Measurements from ENCODE around the gene MYOF.
"Not testable (repeated sequence)": the region's sequence is repeated elsewhere in the genome, so short reads cannot be mapped to it uniquely, and the experiment has no call there.

MYOF gene

DNA sequence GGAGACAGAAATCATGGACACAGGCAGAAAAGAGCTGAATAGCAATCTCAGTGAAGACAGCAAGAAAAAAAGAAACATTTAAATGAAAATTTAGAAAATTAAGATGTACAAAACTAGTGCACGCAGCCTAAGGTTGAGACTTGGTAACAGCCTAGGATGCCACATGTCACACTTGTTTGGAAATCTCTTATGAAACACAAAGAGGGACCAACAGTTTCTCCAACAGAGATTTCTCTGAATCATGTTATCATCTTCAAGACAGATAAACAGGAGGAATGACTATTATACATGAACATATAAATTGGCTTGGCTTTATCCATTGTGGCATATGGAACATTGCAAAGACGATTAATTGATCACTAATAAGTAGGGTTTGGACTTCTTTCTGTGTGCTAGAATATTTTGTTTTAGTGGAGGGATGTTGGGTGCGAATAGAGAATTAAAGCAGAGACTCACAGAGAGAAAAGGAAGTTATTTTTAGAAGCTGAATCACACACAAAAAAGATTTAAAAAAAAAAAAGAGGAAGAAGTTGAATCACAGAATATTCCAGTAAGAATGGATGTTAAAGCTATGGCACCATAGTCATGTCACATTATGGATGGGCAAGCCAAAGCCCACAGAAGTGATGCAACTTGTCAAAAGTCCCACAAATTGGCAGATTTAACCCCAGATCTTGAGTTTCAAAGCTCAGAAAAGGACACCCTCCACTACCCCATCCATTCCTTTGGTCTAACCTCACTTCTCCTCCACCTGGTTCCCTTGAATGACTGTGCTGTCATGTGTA is 91.6 kb downstream of the MYOF start:
- DNase-seq (ENCODE audit: low spot score) = no peak

DNA sequence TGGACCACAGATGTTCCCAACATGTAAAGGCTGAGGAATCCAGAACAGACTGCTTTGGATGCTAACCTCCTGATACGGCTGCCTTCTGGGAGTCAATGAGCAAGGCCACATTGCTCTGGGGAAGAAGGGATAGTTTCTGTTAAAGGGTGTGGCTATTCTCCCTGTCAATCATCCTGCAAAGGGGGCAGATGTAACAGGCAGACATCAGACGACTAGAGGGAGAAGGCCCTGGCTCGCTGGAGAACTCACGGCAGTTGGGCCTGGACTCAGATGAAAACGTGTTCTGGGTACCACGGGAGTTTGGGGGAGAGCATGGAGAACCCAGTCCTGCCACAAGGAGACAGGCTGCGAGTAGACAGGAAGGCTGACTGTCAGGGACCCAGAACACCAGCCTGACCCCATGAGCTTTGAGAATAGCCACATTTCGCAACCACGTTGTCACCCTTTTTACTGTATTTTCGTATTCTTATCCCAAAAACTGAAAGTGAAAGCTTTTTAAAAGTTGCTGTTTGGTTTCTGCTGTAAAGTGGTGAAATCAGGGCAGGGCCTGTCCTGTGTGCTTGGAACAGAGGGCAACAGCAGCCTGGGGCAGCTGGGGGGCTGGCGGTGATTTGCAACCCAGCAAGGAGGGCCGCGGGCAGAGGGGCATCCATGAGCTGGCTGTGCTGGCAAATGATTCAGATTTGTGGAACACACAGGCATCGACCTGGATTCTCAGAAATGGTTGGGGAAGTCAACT is 95.3 kb downstream of the MYOF start:
- DNase-seq (ENCODE audit: low spot score) = no peak

DNA sequence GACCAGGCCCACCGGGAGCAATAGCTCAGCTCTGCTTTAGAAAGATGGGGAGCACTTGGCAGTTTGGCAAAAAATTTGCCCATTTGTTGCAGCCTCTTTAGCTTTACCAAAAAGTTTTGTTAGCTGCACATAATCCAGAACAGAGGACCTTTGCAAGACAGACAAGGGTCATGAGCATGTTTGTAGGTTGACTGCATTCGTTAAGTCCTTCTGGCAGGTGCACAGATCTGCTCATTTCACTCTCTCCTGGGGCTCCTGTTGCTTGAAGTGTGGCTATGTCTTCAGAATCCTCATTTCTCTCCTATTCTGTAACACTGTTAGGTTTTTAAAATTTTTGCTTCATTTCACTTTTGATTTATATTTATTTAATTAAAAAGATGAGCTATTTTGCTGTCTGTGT is 96.8 kb downstream of the MYOF start:
- no peak for DNase-seq (ENCODE audit: low spot score)

DNA sequence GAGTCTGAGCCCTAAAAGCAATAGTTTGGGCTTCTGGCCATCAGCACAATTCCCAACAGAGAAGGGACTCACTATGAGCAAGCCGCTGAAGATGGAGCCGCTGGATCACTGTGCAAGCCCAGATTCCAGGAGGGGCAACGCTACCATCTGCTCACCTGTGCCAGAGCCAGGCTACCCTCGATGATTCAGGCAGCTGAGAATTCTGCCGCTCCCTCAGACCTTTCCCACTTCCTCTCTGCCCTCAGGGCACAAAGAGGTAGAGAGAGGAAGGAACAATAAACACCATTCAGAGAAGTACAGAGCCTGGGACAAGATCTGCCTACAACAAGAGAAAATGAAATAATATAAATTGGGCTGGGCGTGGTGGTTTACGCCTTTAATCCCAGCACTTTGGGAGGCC is 98.1 kb downstream of the MYOF start:
- DNase-seq (ENCODE audit: low spot score) = no peak

DNA sequence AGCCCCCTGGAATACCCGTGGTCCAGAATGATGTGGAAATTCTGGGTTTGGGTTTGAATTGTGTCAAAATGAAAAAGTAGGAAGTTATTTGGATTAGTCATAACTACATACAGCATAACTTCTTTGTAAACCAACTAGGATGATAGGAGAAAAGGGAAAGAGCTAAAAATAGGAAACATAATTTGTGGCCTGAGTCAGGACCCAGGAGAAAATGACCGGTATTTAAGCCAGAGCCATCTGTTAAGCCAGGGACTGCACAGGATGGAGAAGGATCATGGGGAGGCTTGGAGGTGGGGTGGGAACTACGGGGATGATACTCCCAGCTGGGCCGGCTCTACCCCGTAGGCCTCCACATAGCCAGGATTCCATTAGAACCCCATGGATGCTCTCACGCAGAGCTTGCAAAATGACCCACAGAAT is 98.6 kb downstream of the MYOF start:
- DNase-seq (ENCODE audit: low spot score) = no peak

DNA sequence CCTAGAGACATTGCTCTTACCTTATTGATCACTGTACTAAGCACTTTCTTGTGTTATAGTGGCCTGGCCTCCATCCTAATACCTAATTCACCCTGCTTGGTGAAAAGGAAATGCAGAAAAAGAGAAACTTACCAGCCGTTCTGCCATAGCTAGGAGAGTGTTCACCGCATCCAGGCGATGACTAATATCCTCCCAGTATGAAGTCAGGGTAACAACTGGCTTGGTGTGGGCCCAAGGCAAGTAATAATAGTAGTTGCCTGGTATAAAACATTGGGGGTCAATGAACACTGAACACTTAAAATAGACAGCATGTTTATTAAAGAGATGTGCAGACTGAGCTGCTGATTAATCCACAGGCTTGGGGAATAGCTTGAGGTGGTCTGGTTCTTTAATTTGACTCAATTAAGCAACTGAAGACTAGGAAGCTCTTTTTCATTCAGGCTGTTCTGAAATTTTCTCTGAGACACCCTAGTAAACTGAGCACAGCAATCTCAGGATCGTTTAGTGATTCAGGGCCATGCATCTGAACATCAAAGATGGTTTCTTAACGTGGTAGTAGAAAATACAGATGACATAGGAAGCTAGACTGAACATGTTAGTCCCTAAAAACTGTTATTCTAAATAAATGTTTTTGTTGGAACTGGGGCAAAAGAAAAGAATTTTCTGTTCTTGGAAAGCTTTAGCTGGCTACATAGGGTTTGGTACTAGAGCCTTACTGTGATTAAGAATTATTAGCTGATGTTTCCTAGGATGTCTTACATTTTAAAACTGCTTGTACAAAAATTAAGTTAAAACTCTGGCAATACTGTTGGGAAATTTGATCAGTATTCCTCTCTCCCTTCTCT is 102.2 kb downstream of the MYOF start:
- no peak for DNase-seq (ENCODE audit: low spot score)

DNA sequence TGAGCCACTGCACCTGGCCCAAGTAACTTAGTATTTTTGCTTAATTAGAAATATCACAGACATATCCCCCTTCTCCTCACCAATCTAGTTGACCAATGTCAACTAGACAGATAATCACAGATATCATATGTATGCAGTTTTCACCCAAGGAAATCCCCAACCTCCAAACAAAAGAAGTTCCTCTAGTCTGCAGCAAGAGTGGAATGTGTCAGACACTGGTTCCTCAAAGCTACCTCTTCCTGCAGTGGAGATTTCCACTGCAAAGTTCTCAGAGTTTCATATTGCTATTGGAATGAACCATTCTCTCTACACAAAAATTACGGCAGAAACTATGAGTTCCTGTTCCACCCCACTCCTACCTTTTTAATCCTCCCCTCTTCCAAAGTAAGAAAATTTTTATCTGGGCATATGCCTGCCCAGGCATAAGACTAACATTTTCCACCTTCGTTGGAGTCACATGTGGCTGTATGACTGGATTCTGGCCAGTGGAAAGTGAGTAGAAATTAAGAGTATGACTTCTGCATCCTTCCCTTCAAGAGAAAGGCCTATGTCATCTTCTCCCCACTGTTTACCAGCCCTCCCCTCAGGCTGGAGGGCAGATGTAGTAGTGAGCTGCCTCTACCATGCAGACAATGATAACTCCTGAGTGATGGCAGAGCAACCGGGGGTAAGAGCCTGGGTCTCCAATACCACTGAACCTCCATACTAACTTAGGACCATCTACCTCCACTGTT is 103.0 kb downstream of the MYOF start:
- DNase-seq (ENCODE audit: low spot score) = no peak

DNA sequence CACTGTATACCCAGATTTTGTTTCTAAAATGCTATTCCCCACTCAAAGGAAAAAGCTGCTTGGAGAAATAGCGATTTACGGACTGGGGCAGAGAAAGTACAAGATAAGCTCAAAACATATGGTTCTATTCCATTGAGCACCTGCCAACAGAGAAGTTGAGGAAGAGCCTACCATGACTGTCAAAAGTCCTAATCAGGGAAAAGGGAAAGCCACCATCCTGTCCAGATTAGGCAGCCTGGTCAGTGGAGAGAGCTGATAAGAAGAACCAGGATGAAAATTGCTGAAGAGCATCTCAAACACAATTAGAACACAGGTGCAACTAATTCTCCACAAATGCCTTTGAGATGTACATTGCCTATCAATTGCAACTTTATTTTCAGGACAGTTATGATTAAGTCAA is 104.1 kb downstream of the MYOF start:
- DNase-seq (ENCODE audit: low spot score) = no peak

DNA sequence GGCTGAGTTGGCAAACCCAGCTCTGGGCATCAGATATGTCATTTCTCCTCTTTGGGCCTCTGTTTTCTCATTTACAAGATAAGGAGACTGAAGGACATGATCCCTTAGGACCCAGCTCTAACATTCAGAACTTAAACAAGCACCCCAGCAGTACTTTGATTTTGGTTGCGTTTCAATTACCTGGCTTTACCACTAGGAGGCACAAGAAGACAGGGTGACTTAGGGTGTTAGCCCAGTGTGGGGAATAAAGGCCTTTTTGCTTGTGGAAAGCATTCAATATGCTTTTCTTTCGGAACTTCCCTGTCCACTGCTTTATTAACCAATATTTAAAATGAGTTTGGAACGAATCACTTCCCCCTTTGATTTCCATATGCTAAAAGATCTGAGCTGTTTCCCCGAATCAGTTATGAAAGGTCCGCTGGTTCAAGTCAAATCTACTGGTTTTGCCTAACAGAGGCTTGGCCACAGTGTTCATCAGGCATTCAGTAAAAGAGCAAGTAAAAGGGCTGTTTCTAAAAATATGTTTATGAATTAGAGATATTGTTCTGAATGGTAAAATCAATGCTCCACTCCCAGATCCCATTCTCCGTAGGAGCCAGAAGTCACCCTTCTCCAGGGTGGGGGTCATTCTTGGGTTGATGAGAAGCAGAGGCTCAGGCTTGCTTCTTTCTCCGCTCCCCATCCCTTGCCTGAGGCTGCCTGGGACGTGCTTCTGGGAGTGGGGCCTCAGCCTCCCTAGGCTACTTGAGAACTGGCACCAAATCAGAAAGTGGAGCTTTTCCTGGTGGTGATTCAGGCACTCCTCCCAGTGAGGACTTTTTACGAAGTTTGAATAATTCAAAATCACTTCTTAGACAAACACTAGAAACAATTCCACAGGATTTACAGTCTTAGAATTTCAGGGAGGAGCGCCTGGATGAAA is 105.5 kb downstream of the MYOF start:
- peak; percentile 84 for DNase-seq (ENCODE audit: low spot score)

DNA sequence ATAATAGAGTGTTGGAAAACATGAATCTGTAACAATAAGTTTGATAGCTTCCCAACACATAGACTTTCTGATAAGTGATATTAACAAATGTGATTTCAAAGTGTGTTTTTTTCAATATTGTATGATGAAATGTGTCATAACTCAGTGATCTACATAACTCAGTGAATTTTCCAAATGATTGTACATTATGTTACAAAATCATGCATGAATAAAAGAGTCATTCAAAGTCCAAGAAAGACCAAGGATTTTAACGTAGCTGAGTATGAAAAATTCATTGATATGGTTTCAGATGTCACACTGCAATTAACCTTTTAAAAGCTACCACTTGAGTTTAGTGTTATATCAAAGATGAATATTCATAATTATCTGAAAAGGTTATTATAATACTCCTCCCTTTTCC is 111.2 kb downstream of the MYOF start:
- no peak for DNase-seq (ENCODE audit: low spot score)

DNA sequence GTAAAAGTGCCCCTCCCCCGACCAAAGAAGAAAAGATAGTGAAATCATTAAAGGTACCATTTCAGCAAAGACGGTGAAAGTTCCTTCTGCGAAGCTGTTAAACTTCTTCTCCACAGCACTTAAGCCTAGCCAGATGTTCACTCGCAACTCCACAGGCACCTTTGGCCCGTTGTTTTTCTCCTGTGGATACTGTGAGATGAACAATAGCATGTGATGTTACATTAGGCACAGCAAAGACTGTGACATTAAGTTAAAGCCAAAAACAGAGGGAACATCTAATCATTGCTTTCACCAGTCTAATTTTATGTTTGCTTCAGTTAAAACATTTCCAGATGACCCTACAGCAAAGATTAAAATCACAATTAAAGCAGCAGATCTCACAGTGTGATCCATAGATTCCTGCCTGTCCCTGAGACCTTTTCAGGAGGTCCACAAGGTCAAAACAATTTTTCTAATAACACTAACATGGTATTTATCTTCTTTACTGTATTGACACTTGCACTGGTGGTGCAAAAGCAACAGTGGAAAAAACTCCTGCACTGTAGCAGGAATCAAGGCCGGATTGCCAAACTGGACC is 112.5 kb downstream of the MYOF start:
- no peak for DNase-seq (ENCODE audit: low spot score)

DNA sequence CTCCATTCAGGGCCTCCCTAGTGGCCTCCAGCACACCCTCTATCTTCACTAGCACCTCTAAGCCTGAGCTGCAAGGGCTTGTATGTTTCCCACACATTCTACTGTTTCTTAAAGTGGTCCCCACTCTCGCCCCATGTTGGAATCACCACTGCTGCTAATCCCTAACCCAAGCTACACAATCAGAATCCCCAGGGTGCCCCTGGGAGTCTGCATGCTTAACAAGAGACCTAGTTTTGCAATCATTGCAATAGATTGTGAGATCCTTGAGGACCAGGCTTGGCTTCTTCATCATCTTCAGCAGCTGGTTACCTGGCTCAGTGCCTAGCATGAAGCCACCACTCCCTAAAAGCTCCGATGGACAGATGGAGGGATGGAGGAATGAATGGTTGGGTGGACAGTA is 113.9 kb downstream of the MYOF start:
- no peak for DNase-seq (ENCODE audit: low spot score)

DNA sequence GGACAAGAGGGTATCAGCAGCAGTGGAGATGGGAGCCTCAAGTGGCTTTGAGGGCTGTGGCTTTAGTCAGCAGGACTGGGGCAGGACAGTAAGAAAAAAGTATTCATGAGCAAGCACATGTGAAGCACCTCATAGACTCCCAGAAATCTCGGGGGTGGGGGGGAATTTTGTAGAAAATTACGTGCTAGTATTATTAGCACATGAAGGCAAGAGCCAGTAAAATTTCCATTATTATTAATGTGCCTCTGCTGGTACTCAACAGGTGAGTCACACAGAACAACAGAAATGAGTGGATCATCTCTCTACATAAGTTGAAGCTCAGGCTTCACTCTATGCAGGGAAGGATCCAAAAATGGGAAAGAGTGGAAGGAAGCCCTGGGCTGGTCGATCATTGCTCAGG is 114.5 kb downstream of the MYOF start:
- no peak for DNase-seq (ENCODE audit: low spot score)

DNA sequence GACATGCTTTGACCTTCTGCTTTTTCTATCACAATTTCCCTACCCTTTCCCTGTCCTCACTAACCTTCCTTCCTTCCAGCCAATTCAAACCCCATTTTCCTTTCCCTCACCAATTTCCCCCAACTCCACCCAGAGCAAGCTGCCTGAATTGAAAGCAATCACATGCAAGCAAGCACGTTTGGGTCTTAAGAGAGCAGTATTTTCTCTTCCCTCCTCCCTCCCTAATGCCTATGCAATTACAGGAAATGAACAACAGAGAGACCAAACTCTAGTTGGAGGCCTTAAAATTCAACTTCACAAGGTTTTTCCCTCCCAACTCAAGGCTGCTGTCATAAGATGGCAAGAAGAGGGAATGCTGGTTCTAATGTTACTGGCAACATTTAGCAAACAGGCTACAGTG is 117.2 kb downstream of the MYOF start:
- no peak for DNase-seq (ENCODE audit: low spot score)

DNA sequence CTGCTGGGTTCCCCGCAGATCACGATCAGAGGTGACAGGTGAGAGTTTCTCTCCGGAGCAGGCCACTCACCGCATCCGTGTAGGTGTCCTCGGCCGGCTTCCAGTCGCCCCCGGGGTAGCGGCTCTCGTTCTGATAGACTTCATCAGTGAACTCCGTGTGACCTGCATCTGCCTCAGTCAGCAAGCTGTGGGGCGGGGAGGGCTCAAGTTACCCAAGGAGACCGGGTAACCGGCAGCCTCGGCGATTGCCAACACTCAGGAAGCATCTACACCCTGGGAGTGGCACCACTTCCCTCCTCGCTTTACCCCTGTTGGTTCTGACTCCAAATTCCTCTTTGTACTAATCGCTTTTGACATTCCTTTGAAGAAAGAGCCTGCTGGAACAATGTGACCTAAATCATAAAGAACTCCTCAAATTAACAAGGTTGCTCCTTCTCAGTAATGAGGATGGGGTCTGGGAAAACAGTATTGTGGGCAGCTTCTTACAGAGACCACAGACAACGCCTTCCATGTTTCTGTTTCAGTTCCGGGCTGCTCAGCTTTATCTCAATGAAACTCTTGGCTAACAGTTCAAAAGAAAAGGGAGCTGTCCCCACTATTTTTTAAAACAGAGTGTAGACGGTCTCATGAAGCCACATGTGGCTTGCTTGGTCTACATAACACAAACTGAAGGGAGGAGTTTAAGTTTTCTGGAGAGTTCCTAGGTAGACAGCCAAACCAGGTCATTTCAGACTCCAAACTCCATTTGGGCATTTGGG is 118.1 kb downstream of the MYOF start:
- peak; percentile 30 for DNase-seq (ENCODE audit: low spot score)

DNA sequence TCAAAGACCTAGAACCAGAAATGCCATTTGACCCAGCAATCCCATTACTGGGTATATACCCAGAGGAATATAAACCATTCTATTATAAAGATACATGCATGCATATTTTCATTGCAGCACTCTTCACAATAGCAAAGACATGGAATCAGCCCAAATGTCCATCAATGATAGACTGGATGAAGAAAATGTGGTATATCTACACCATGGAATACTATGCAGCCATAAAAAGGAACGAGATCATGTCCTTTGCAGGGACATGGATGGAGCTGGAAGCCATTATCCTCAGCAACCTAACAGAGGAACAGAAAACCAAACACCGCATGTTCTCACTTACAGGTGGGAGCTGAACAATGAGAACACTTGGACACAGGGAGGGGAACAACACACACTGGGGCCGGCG is 123.7 kb downstream of the MYOF start:
- DNase-seq (ENCODE audit: low spot score) = not testable (repeated sequence)

DNA sequence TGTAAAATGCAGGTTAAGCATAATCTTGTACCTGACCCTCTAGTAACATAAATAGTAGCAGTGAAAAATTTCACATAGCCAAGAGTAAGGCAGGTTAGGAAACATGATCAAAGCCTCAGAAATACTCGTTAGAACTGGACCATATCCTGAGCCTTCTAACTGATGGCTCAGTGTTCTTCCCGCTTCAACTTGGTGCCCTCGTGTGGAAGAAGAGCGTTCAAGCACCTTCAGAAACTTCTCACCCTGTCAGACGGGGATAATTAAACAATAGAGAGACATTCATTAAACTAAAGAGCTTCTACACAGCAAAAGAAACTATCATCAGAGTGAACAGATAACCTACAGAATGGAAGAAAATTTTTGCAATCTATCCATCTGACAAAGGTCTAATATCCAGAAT is 124.5 kb downstream of the MYOF start:
- peak; percentile 60 for DNase-seq (ENCODE audit: low spot score)

DNA sequence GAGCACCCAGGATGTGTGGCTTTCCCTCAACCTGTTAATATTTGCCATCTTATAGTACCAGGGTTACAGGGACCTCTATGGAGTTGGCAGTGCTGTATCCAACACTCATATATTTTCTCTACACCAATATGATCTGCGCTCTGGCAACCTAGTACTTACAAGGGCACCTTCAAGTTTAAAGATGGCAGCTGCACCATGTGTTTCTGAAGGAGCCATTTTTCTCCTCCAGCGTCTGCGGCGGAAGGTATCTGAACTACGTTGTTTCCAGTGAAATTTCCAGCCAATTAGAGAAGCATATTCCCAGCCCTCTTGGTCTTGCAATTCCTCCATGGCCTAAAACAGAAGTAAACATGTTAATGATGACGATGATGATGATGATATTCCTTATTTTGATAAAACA is 125.6 kb downstream of the MYOF start:
- no peak for DNase-seq (ENCODE audit: low spot score)

DNA sequence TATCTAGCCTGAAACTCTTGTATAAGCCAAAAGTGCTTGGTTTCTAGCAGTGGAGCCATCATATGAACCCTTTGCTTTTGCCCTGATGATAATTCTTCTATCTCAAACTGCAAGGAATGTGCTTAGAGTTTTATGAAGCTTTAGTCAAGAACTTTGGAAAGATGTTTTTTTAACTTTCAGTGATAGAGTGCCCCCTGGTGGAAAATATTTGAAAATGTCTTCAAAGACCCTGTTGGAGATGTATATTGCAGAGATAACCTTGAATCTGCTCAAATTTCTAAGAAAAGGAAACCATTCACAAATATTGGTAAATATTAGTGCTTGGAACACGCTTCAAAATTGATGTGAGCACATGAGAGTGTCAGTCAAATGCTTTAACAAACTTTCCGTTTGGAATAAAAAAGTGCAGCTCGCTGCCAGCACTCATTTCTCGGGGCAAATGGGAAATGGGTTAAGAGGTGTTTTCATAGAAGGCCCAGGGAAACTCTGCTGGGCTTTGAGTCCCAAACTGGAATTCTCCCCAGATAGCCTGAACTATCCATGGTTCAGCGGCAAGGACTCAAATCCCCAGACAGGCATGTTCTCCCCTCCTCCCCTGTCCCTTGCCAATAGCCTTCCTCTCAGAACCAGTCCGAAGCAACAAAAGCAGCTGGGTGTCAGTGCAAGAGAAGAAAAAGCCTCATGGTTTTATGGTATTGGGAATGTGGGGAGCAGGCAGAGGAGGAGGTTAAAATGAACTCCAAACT is 129.3 kb downstream of the MYOF start:
- DNase-seq (ENCODE audit: low spot score) = peak; percentile 16

Data from Ammon's horn (tissue), 1 donor.